Psoas muscle (tissue), 8 donors: ENCODE measurements around the gene TMEM74B. TPM values are rescaled to one million over a fixed set of nuclear protein-coding genes. Genes with fewer than 3 reads are reported as not detected.

Experiments used
- ATAC-seq, 4 donors: fragments of 200-7000 bp; cut with Tn5 transposase; one replicate each; pipeline ENCODE4 v1.9.1; 2020; ENCODE audit warnings: moderate library complexity in 3 of 4, mild to moderate bottlenecking in 2 of 4
- DNase-seq, 2 donors: peaks; one replicate each; pipeline ENCODE4 v3.0.0-alpha.2; 2020
- H3K27ac ChIP-seq: fragments of 200-600 bp; one replicate; pipeline ENCODE4 v1.8.0; 2022
- H3K27me3 ChIP-seq, 3 donors: fragments of 200-600 bp in 1 of 3; one replicate each; pipeline versions ENCODE4 v1.6.1 to v1.8.0; 2013 to 2022; ENCODE audit warnings: low read length in 2 of 3, mild to moderate bottlenecking in 2 of 3, moderate library complexity in 1 of 3; ENCODE audit not compliant: insufficient read depth in 3 of 3
- H3K36me3 ChIP-seq, 2 donors: fragments of 200-600 bp in 1 of 2; one replicate each; pipeline versions ENCODE4 v1.6.1 to v1.8.0; 2013 to 2022; ENCODE audit warnings: low read depth in 1 of 2, mild to moderate bottlenecking in 1 of 2, moderate library complexity in 1 of 2; ENCODE audit not compliant: insufficient read depth in 1 of 2
- H3K4me1 ChIP-seq: fragments of 200-600 bp; one replicate; pipeline ENCODE4 v1.8.0; 2022
- H3K4me3 ChIP-seq: fragments of 200-600 bp; one replicate; pipeline ENCODE4 v1.8.0; 2022; ENCODE audit warnings: mild to moderate bottlenecking
- H3K9me3 ChIP-seq: fragments of 200-600 bp; one replicate; pipeline ENCODE4 v1.8.0; 2022
- WGBS, 3 donors: extraction: QIAGEN DNeasy Blood & Tissue Kit; methylation state at CpG; one replicate each; pipeline versions ENCODE4 v1.1.6 to v1.1.7; 2013; 5-methylcytosine and 5-hydroxymethylcytosine counted together
- intact Hi-C, 2 donors: fragments of 100-400 bp; cut with DNase I; formaldehyde crosslinking; loops; one replicate each; pipeline versions ENCODE4 v1.11.0 to v1.14.2; 2022
- polyA plus RNA-seq, 3 donors: library from polyadenylated mRNA; stranded (reverse); fragments of 200-250 nt; gene quantifications; one replicate each; pipeline ENCODE4 v1.2.3, GENCODE V29; 2013
- total RNA-seq, 4 donors: library from RNA; stranded (reverse); fragmentation: NEBNext Ultra II Directional in 2 of 4; extraction: Animal tissue kit (Norgen Biotek cat#: 25700) in 2 of 4; gene quantifications; one replicate each; pipeline versions ENCODE4 v1.2.1 to v1.2.4, GENCODE V29; 2021 to 2023
- TF ChIP-seq, protein P1 (sequence below): fragments of 200-600 bp; IDR thresholded peaks from one replicate; pipeline ENCODE4 v1.8.0; 2022; ENCODE audit warnings: antibody characterized with exemption
- donor health status: healthy with polysubstance abuse.
- donor health status: DM: no; HTN: no; CAD: no; lungs with moderate emphysema.
- donor health status: Bipolar disorder and iron deficiency.
- donor health status: healthy.
- donor health status: DM: yes; HTN: yes; CAD: no.
- donor health status: DM: no; HTN: no; CAD: no.
- donor health status: DM: no; HTN: no; CAD: no.
- donor health status: DM: yes; HTN: yes; CAD: no.

The TMEM74B gene
- total and polyA plus RNA-seq, 7 donors: 0.22 to 2.1 (median 0.67) TPM

DNA sequence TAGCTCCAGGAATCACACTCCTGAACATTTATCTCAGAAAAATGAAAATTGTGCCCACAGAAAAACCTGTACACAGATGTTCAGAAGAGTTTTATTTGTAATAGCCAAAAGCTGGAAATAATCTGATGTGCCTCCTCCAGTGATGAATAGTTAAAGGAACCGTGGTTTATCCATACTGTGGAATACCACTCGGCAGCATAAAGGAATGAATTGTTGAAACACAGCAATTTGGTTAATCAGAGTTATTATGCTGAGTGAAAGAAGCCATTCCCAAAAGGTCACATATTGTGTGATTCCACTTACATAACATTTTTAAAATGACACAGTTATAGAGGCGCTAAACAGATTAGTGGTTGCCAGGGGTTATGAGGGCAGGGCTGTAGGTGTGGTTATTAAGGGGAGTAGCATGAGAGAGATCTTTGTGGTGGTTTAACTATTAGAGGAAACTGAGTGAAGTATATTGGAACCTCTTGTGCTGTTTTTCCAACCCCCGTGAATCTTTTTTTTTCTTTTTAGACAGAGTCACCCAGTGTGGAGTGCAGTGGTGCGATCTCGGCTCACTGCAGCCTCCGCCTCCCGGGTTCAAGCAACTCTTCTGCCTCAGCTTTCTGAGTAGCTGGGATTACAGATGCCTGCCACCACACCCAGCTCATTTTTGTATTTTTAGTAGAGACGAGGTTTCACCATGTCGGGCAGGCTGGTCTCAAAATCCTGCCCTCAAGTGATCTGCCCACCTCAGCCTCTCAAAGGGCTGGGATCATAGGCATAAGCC, 40.2 kb downstream of the TMEM74B start:
- Histone ChIP-seq H3K4me3 (no peak overlapping the region), H3K27me3 (no peaks in the 10 kb centered on the region), H3K4me1 (no peaks in the 10 kb centered on the region), H3K9me3 (no peaks in the 10 kb centered on the region), H3K27ac (no peak overlapping the region), H3K36me3 (peaks cover 0 to 80% of the 10 kb centered on the region in 2 donors)
- ATAC-seq: no peak
- TF ChIP-seq, protein P1, sequence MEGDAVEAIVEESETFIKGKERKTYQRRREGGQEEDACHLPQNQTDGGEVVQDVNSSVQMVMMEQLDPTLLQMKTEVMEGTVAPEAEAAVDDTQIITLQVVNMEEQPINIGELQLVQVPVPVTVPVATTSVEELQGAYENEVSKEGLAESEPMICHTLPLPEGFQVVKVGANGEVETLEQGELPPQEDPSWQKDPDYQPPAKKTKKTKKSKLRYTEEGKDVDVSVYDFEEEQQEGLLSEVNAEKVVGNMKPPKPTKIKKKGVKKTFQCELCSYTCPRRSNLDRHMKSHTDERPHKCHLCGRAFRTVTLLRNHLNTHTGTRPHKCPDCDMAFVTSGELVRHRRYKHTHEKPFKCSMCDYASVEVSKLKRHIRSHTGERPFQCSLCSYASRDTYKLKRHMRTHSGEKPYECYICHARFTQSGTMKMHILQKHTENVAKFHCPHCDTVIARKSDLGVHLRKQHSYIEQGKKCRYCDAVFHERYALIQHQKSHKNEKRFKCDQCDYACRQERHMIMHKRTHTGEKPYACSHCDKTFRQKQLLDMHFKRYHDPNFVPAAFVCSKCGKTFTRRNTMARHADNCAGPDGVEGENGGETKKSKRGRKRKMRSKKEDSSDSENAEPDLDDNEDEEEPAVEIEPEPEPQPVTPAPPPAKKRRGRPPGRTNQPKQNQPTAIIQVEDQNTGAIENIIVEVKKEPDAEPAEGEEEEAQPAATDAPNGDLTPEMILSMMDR: no peak
- intact Hi-C loops: no loop called here
- 89 to 95% (median 91%) methylated on average over 10 of the region's 10 CpGs for WGBS, 3 donors
- DNase-seq: no peak

DNA sequence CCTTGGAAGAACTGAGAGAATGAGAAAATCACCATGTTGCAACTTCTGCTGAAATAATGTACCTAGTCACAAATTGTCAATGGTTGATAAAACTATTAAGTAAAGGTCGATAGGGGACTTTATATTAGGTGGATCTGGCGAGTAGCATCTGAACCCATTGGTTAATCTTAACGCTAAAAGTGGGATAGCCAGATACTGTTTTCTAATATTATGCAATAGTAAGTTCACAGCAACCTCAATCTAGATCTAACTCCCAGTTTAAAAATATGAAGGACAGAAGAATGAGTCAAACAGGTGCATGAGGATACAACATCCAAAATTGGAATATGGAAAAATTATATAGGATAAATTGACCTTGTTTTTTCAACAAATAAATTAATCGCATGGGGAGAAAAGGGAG, 47.5 kb downstream of the TMEM74B start:
- ATAC-seq: no peak
- H3K9me3 ChIP-seq: no peaks in the 10 kb centered on the region
- no peaks in the 10 kb centered on the region for H3K27me3 ChIP-seq
- intact Hi-C loops: no loop called here
- 79 to 87% (median 85%) methylated on average over 4 of the region's 4 CpGs for WGBS, 3 donors
- TF ChIP-seq, protein P1: no peak
- DNase-seq: no peak
- no peak overlapping the region for H3K4me3 ChIP-seq
- peaks cover 4% of the 10 kb centered on the region for H3K4me1 ChIP-seq
- peaks cover 10 to 86% of the 10 kb centered on the region in 2 donors for H3K36me3 ChIP-seq
- no peak overlapping the region for H3K27ac ChIP-seq

DNA sequence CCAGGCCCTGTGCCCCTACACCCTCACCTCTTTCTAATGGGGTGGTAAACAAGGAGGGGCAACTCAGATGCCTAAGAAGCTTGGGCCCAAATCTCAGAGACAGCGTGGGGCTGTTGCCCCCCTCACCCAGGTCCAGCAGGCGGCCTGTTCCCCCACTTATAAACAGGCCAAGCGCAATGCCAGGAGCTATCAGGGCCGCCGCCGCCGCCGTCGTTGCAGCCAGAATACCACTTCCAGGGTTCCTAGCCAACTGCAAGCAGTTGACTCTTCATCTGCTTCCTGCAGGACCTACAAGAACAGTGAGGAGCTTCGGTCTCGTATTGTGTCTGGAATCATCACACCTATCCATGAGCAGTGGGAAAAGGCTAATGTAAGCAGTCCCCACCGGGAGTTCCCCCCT, 49.9 kb downstream of the TMEM74B start:
- no peaks in the 10 kb centered on the region for H3K27me3 ChIP-seq
- 92 to 98% (median 93%) methylated on average over 12 of the region's 12 CpGs for WGBS, 3 donors
- H3K4me3 ChIP-seq: no peak overlapping the region
- no peaks in the 10 kb centered on the region for H3K9me3 ChIP-seq
- peaks cover 15 to 87% of the 10 kb centered on the region in 2 donors for H3K36me3 ChIP-seq
- intact Hi-C loops: no loop called here
- DNase-seq (no peak), ATAC-seq (no peak)
- TF ChIP-seq, protein P1: no peak
- H3K4me1 ChIP-seq: peaks cover 12% of the 10 kb centered on the region
- no peak overlapping the region for H3K27ac ChIP-seq

DNA sequence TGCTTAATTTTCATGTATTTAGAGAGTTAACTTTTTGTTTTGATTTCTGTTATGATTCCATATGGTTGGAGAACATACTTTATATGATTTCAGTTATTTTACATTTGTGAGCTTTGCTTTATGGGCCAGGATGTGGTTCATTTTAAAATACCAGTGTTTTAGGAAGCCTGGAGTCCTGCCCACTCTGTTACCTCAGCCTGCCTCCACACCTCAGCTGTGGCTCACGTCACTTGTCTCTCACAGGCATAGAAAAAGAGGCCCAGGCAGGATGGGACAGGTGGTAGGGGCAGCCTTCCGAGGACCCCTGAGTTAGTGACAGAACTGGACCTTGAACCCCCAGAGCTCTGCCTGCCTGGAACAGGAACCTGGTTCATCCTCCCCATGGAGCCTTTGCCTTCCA, 50.4 kb downstream of the TMEM74B start:
- Histone ChIP-seq H3K27ac (no peak overlapping the region), H3K36me3 (peaks cover 18 to 87% of the 10 kb centered on the region in 2 donors), H3K4me3 (no peak overlapping the region), H3K9me3 (no peaks in the 10 kb centered on the region), H3K27me3 (no peaks in the 10 kb centered on the region), H3K4me1 (peaks cover 12% of the 10 kb centered on the region)
- TF ChIP-seq, protein P1: no peak
- no peak for DNase-seq
- intact Hi-C loops: no loop called here
- 56 to 97% (median 90%) methylated on average over 2 of the region's 2 CpGs for WGBS, 3 donors
- no peak for ATAC-seq

DNA sequence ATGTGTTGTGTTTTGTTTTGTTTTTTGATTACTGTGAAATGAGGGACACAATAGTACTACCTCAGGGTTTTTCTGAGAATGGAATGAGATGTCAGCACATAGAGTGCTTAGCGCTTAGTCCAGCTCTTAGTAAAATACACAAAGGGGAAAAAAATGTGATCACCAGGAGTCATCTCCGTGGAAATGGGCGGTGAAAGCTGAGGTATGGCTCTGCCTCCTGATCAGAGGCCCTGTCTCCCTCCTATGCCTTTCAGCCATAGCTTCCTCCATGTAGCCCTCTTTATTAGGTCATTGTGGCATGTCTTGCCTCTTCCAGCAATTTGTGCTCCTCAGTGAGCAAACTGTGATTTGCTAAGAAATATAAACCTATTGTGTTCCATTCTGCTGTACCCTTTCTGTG, 53.4 kb downstream of the TMEM74B start:
- Histone ChIP-seq H3K36me3 (peaks cover 26 to 87% of the 10 kb centered on the region in 2 donors), H3K27ac (no peak overlapping the region)
- WGBS, 3 donors: 94 to 100% (median 96%) methylated on average over 3 of the region's 3 CpGs

More for the DNA sequence above, 53.4 kb downstream of the TMEM74B start:
- Histone ChIP-seq H3K27me3 (no peaks in the 10 kb centered on the region), H3K4me1 (peaks cover 12% of the 10 kb centered on the region), H3K9me3 (no peaks in the 10 kb centered on the region), H3K4me3 (no peak overlapping the region)
- intact Hi-C loops: no loop called here
- ATAC-seq (no peak), DNase-seq (no peak)
- TF ChIP-seq, protein P1: no peak
